AG04450 (cell line): Measurements from ENCODE around the gene IKZF3. TPM values are rescaled to one million over a fixed set of nuclear protein-coding genes. Genes with fewer than 3 reads are reported as not detected.

Experiments
- CTCF ChIA-PET: fragments of 300-600, 350-600 bp; formaldehyde crosslinking; extraction: SDS; loops from one replicate; lab custom pipeline; 2022; ENCODE audit warnings: antibody characterized with exemption, inconsistent platforms; lab: Charles Lee
- POLR2A ChIA-PET: fragments of 350-600 bp; formaldehyde crosslinking; extraction: SDS; loops from one replicate; lab custom pipeline; 2021; ENCODE audit warnings: antibody characterized with exemption, inconsistent platforms; lab: Yijun Ruan, JAX
- DNase-seq: peaks from one replicate; pipeline ENCODE4 v3.0.0-alpha.2; 2011; ENCODE audit warnings: low read depth, low spot score
- H3K27ac ChIP-seq: one replicate; pipeline ENCODE4 v1.5.1; 2012; ENCODE audit warnings: low read depth, low read length, control low read depth
- H3K27me3 ChIP-seq: one replicate; pipeline ENCODE4 v1.6.0; 2012; ENCODE audit warnings: low read length; ENCODE audit not compliant: control insufficient read depth, insufficient read depth
- H3K4me3 ChIP-seq: 2 replicates; pipeline ENCODE4 v1.5.1; 2011; ENCODE audit warnings: mild to moderate bottlenecking, low read depth, low read length, control low read depth
- H3K9me3 ChIP-seq: 2 replicates; pipeline ENCODE4 v1.5.1; 2012; ENCODE audit warnings: low read length; ENCODE audit not compliant: control insufficient read depth, insufficient read depth
- polyA plus RNA-seq: library from polyadenylated mRNA; depleted of rRNA; stranded (reverse); fragments of >200 nt; gene quantifications from 2 replicates; pipeline ENCODE4 v1.2.3, GENCODE V29; 2011
- TF ChIP-seq, protein P1 (sequence below): IDR thresholded peaks from 2 replicates; pipeline ENCODE4 v1.5.1; 2011; ENCODE audit warnings: low read depth, low read length, control low read depth, inconsistent platforms

Gene IKZF3
- polyA plus RNA-seq, 1 experiment: not detected

- ChIA-PET CTCF (no interaction called here), POLR2A (interaction anchor here (0.7 kb wide), 1 partner anchor 90 kb away, joined by 3 read pairs; no protein-coding TSS in a partner anchor)
- no peaks in the 10 kb centered on the region for H3K9me3 ChIP-seq
- no peak for DNase-seq
- H3K27me3 ChIP-seq: peaks cover 18% of the 10 kb centered on the region
- TF ChIP-seq, protein P1, sequence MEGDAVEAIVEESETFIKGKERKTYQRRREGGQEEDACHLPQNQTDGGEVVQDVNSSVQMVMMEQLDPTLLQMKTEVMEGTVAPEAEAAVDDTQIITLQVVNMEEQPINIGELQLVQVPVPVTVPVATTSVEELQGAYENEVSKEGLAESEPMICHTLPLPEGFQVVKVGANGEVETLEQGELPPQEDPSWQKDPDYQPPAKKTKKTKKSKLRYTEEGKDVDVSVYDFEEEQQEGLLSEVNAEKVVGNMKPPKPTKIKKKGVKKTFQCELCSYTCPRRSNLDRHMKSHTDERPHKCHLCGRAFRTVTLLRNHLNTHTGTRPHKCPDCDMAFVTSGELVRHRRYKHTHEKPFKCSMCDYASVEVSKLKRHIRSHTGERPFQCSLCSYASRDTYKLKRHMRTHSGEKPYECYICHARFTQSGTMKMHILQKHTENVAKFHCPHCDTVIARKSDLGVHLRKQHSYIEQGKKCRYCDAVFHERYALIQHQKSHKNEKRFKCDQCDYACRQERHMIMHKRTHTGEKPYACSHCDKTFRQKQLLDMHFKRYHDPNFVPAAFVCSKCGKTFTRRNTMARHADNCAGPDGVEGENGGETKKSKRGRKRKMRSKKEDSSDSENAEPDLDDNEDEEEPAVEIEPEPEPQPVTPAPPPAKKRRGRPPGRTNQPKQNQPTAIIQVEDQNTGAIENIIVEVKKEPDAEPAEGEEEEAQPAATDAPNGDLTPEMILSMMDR: no peak
- H3K27ac ChIP-seq: no peak overlapping the region
- H3K4me3 ChIP-seq: no peak overlapping the region
Measured at GRCh38 chr17:39745335-39746144, 118.6 kb downstream of the IKZF3 start.

GRCh38 chr17:39744836-39745215 lies 119.3 kb downstream of the IKZF3 start:
- Histone ChIP-seq H3K27ac (no peak overlapping the region), H3K9me3 (no peaks in the 10 kb centered on the region), H3K4me3 (no peak overlapping the region), H3K27me3 (peaks cover 18% of the 10 kb centered on the region)
- ChIA-PET POLR2A (no interaction called here), CTCF (no interaction called here)
- no peak for DNase-seq
- TF ChIP-seq, protein P1: no peak

GRCh38 chr17:39744075-39744835 lies 119.9 kb downstream of the IKZF3 start:
- Histone ChIP-seq H3K4me3 (no peak overlapping the region), H3K27me3 (peaks cover 18% of the 10 kb centered on the region), H3K27ac (no peak overlapping the region), H3K9me3 (no peaks in the 10 kb centered on the region)
- no peak for DNase-seq
- CTCF ChIA-PET: interaction anchor here (0.6 kb wide), 1 partner anchor 123 kb away, joined by 10 read pairs; no protein-coding TSS in a partner anchor
- POLR2A ChIA-PET: no interaction called here
- TF ChIP-seq, protein P1: no peak

DNA sequence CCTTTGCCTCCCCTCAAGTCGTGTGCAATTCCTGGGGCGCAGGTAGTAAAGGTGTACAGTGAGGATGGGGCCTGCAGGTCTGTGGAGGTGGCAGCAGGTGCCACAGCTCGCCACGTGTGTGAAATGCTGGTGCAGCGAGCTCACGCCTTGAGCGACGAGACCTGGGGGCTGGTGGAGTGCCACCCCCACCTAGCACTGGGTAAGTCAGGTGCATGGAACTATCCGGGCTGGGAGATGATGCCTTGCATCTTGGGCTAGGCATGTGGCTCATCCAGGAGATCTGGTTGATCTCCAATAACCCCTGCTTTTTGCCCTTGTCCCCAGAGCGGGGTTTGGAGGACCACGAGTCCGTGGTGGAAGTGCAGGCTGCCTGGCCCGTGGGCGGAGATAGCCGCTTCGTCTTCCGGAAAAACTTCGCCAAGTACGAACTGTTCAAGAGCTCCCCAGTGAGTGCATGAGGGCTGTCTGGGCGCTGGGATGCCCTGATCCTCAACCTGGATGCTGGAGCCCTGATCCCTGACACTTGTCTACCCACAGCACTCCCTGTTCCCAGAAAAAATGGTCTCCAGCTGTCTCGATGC lies 121.2 kb downstream of the IKZF3 start:
- Histone ChIP-seq H3K27me3 (peaks cover 27% of the 10 kb centered on the region), H3K9me3 (no peaks in the 10 kb centered on the region), H3K27ac (no peak overlapping the region), H3K4me3 (no peak overlapping the region)
- no peak for DNase-seq
- TF ChIP-seq, protein P1: no peak
- CTCF ChIA-PET: interaction anchor here (0.6 to 1.1 kb wide), 2 partner anchors 12 to 120 kb away, joined by 3 read pairs; no protein-coding TSS in a partner anchor
- POLR2A ChIA-PET: no interaction called here
